Nephron progenitor cell (in vitro differentiated cells): ENCODE data around the gene PLEKHD1.

Experiments used
- DNase-seq: peaks from one replicate; pipeline ENCODE4 v3.0.0; 2021
- H3K27ac Mint-ChIP-seq: 2 replicates; pipeline ENCODE4 v1.8.0; 2021; ENCODE audit warnings: mild to moderate bottlenecking, moderate library complexity, mixed read lengths
- H3K27me3 Mint-ChIP-seq: 2 replicates; pipeline ENCODE4 v1.8.0; 2021; ENCODE audit warnings: mild to moderate bottlenecking, low read depth, mixed read lengths; ENCODE audit not compliant: poor library complexity
- H3K36me3 Mint-ChIP-seq: 2 replicates; pipeline ENCODE4 v1.8.0; 2021; ENCODE audit warnings: low read depth, mixed read lengths
- H3K4me1 Mint-ChIP-seq: 2 replicates; pipeline ENCODE4 v1.8.0; 2021; ENCODE audit warnings: mixed read lengths
- H3K4me3 Mint-ChIP-seq: 2 replicates; pipeline ENCODE4 v1.8.0; 2021; ENCODE audit warnings: mild to moderate bottlenecking, moderate library complexity, mixed read lengths
- H3K9me3 Mint-ChIP-seq: 2 replicates; pipeline ENCODE4 v1.8.0; 2021; ENCODE audit warnings: mild to moderate bottlenecking, moderate library complexity, mixed read lengths
- CTCF ChIP-seq: fragments of 200-600 bp; sonication (generic); IDR thresholded peaks from 2 replicates; pipeline ENCODE4 v1.5.0; 2021; ENCODE audit warnings: antibody characterized with exemption

PLEKHD1 gene

GRCh38 chr14:69528143-69528542 lies 43.6 kb downstream of the PLEKHD1 start:
- no peaks in the 10 kb centered on the region for H3K9me3 Mint-ChIP-seq
- H3K27ac Mint-ChIP-seq: no peak overlapping the region
- H3K36me3 Mint-ChIP-seq: no peaks in the 10 kb centered on the region
- H3K27me3 Mint-ChIP-seq: peaks cover 38% of the 10 kb centered on the region
- H3K4me1 Mint-ChIP-seq: no peaks in the 10 kb centered on the region
- no peak for DNase-seq
- no peak for TF ChIP-seq CTCF
- H3K4me3 Mint-ChIP-seq: no peak overlapping the region

GRCh38 chr14:69528930-69529329 lies 44.4 kb downstream of the PLEKHD1 start:
- Mint-ChIP-seq H3K9me3 (no peaks in the 10 kb centered on the region), H3K36me3 (no peaks in the 10 kb centered on the region), H3K27ac (no peak overlapping the region), H3K4me3 (no peak overlapping the region), H3K27me3 (peaks cover 40% of the 10 kb centered on the region), H3K4me1 (no peaks in the 10 kb centered on the region)
- no peak for TF ChIP-seq CTCF
- no peak for DNase-seq

- DNase-seq: no peak
- Mint-ChIP-seq H3K36me3 (no peaks in the 10 kb centered on the region), H3K9me3 (no peaks in the 10 kb centered on the region), H3K4me1 (no peaks in the 10 kb centered on the region), H3K27ac (no peak overlapping the region), H3K4me3 (no peak overlapping the region), H3K27me3 (peaks cover 39% of the 10 kb centered on the region)
- TF ChIP-seq CTCF: no peak
Observed at GRCh38 chr14:69529563-69529962, 45.0 kb downstream of the PLEKHD1 start.

GRCh38 chr14:69530095-69530494 lies 45.6 kb downstream of the PLEKHD1 start:
- no peak overlapping the region for H3K4me3 Mint-ChIP-seq
- H3K9me3 Mint-ChIP-seq: no peaks in the 10 kb centered on the region
- H3K4me1 Mint-ChIP-seq: peaks cover 3% of the 10 kb centered on the region
- H3K27ac Mint-ChIP-seq: no peak overlapping the region
- DNase-seq: no peak
- H3K27me3 Mint-ChIP-seq: peaks cover 39% of the 10 kb centered on the region
- no peak for TF ChIP-seq CTCF
- H3K36me3 Mint-ChIP-seq: no peaks in the 10 kb centered on the region

- DNase-seq: no peak
- TF ChIP-seq CTCF: no peak
- no peak overlapping the region for H3K4me3 Mint-ChIP-seq
- H3K36me3 Mint-ChIP-seq: no peaks in the 10 kb centered on the region
- H3K9me3 Mint-ChIP-seq: no peaks in the 10 kb centered on the region
- H3K4me1 Mint-ChIP-seq: peaks cover 4% of the 10 kb centered on the region
- H3K27ac Mint-ChIP-seq: no peak overlapping the region
- peaks cover 34% of the 10 kb centered on the region for H3K27me3 Mint-ChIP-seq
Observed at GRCh38 chr14:69531135-69531534, 46.6 kb downstream of the PLEKHD1 start.

- Mint-ChIP-seq H3K27me3 (peaks cover 40% of the 10 kb centered on the region), H3K27ac (no peak overlapping the region), H3K4me3 (no peak overlapping the region), H3K4me1 (peaks cover 4% of the 10 kb centered on the region), H3K36me3 (no peaks in the 10 kb centered on the region), H3K9me3 (no peaks in the 10 kb centered on the region)
- no peak for DNase-seq
- no peak for TF ChIP-seq CTCF
Observed at GRCh38 chr14:69532561-69533340, 48.2 kb downstream of the PLEKHD1 start.
